Endothelial cell of umbilical vein (primary cell): ENCODE results near the gene TJP3. TPM values are rescaled to one million over a fixed set of nuclear protein-coding genes. Genes with fewer than 3 reads are reported as not detected.
A peak's percentile ranks its signal among the peaks of the same experiment; 100 is the strongest.

Experiments
- BruUV-seq: library from RNA; stranded (reverse); fragments of 400-500 nt; replicated peaks from 2 replicates; lab custom pipeline; 2021; lab: Mats Ljungman, UMichigan
- CTCF ChIA-PET: fragments of 300-600, 350-600 bp; sonication (Branson Sonifier 250); formaldehyde crosslinking; loops from one replicate; lab custom pipeline; 2021; ENCODE audit warnings: antibody characterized with exemption, inconsistent platforms; lab: Charles Lee
- POLR2A ChIA-PET: fragments of 300-600, 350-600 bp; sonication (Branson Sonifier 250); formaldehyde crosslinking; loops from one replicate; lab custom pipeline; 2021; ENCODE audit warnings: antibody characterized with exemption, inconsistent platforms; lab: Charles Lee
- DNase-seq: peaks from one replicate; pipeline ENCODE4 v3.0.0-alpha.2; 2011; ENCODE audit warnings: low read depth, low spot score
- FAIRE-seq: peaks from 2 replicates; lab custom pipeline; 2011; peaks lifted over from hg19 to GRCh38; lab: Jason Lieb, UNC
- H2AFZ ChIP-seq: 2 replicates; pipeline ENCODE4 v1.6.0; 2012; ENCODE audit warnings: low read depth, low read length, control low read depth, inconsistent platforms
- H3K27ac ChIP-seq: 2 replicates; pipeline ENCODE4 v1.5.1; 2011; ENCODE audit warnings: low read depth, mild to moderate bottlenecking, control low read depth, low read length, moderate library complexity; ENCODE audit not compliant: insufficient read depth
- H3K27me3 ChIP-seq, 2 experiments: 2 replicates each; pipeline versions ENCODE4 v1.6.0 to v1.6.1; 2011; ENCODE audit warnings: low read length in 2 of 2, mixed read lengths in 1 of 2; ENCODE audit not compliant: control insufficient read depth in 2 of 2, insufficient read depth in 2 of 2
- H3K36me3 ChIP-seq, 2 experiments: 2 replicates in 1 of 2; 3 replicates in 1 of 2; pipeline ENCODE4 v1.5.1; 2011; ENCODE audit warnings: low read length in 2 of 2, mild to moderate bottlenecking in 1 of 2, moderate library complexity in 1 of 2; ENCODE audit not compliant: control insufficient read depth in 2 of 2, insufficient read depth in 2 of 2; ENCODE audit errors: extremely low read depth in 1 of 2
- H3K4me1 ChIP-seq: 3 replicates; pipeline ENCODE4 v1.5.1; 2011; ENCODE audit warnings: mild to moderate bottlenecking, low read length; ENCODE audit not compliant: control insufficient read depth, insufficient read depth; ENCODE audit errors: extremely low read depth
- H3K4me2 ChIP-seq: 2 replicates; pipeline ENCODE4 v1.6.1; 2011; ENCODE audit warnings: low read length, control low read depth, mixed read lengths; ENCODE audit not compliant: insufficient read depth
- H3K4me3 ChIP-seq, 3 experiments: fragments of 200-600 bp in 1 of 3; sonication (generic), shearing (Covaris generic) in 1 of 3; replicated peaks in 1 of 3; 2 replicates each; pipeline ENCODE4 v1.5.1; 2011 to 2016; ENCODE audit warnings: control low read depth in 3 of 3, low read length in 3 of 3, mild to moderate bottlenecking in 2 of 3, inconsistent platforms in 1 of 3, low read depth in 1 of 3, moderate library complexity in 1 of 3; ENCODE audit not compliant: insufficient read depth in 1 of 3
- H3K79me2 ChIP-seq: 2 replicates; pipeline ENCODE4 v1.6.0; 2012; ENCODE audit warnings: low read length, inconsistent platforms; ENCODE audit not compliant: control insufficient read depth, insufficient read depth
- H3K9ac ChIP-seq: replicated peaks from 2 replicates; pipeline ENCODE3; 2011; ENCODE audit warnings: low read length, control low read depth; ENCODE audit not compliant: insufficient read depth; ENCODE audit errors: extremely low read depth
- H3K9me1 ChIP-seq: replicated peaks from 3 replicates; pipeline ENCODE4 v1.6.0; 2011; ENCODE audit warnings: mild to moderate bottlenecking, low read length; ENCODE audit not compliant: control insufficient read depth, insufficient read depth; ENCODE audit errors: extremely low read depth
- H3K9me3 ChIP-seq: replicated peaks from 2 replicates; pipeline ENCODE4 v1.5.1; 2012; ENCODE audit warnings: low read length, inconsistent platforms; ENCODE audit not compliant: control insufficient read depth, insufficient read depth
- H4K20me1 ChIP-seq: replicated peaks from 2 replicates; pipeline ENCODE3; 2011; ENCODE audit warnings: mild to moderate bottlenecking, low read length; ENCODE audit not compliant: control insufficient read depth, insufficient read depth; ENCODE audit errors: extremely low read depth
- CTCF ChIP-seq, 2 donors: IDR thresholded peaks; 1 replicate in 1 of 2; 2 replicates in 1 of 2; pipeline ENCODE4 v1.5.1; 2011; ENCODE audit warnings: low read length in 2 of 2, mild to moderate bottlenecking in 2 of 2, moderate library complexity in 2 of 2, control low read depth in 1 of 2, inconsistent platforms in 1 of 2, low read depth in 1 of 2; ENCODE audit not compliant: insufficient read depth in 1 of 2; ENCODE audit errors: extremely low read depth in 1 of 2
- EZH2 ChIP-seq: IDR thresholded peaks from 2 replicates; pipeline ENCODE4 v1.6.1; 2012; ENCODE audit warnings: borderline replicate concordance, low read depth, mild to moderate bottlenecking, moderate library complexity, low read length, inconsistent platforms; ENCODE audit not compliant: severe bottlenecking
- FOS ChIP-seq: IDR thresholded peaks from 2 replicates; pipeline ENCODE4 v1.6.1; 2011; ENCODE audit warnings: mild to moderate bottlenecking, low read length, moderate library complexity, borderline replicate concordance; ENCODE audit not compliant: insufficient read depth
- GATA2 ChIP-seq: IDR thresholded peaks from 2 replicates; pipeline ENCODE4 v1.7.0; 2011; ENCODE audit warnings: low read depth, mild to moderate bottlenecking, moderate library complexity, mixed read lengths, low read length; ENCODE audit not compliant: insufficient read length, insufficient read depth
- JUN ChIP-seq: IDR thresholded peaks from 2 replicates; pipeline ENCODE4 v1.6.1; 2011; ENCODE audit warnings: borderline replicate concordance, low read depth; ENCODE audit not compliant: insufficient read length, insufficient read depth
- MYC ChIP-seq: IDR thresholded peaks from one replicate; pipeline ENCODE4 v1.6.1; 2011; ENCODE audit warnings: mild to moderate bottlenecking, low read depth, low read length
- POLR2AphosphoS5 ChIP-seq: IDR thresholded peaks from 2 replicates; pipeline ENCODE4 v1.6.1; 2012; ENCODE audit warnings: low read depth, mild to moderate bottlenecking, control low read depth, low read length, moderate library complexity; ENCODE audit not compliant: insufficient read depth
- dilution Hi-C: fragments of 300-500 bp; cut with MboI; formaldehyde crosslinking; loops from one replicate; pipeline ENCODE4 v1.15.0; 2019; ENCODE audit warnings: low sequenced_read_pairs; ENCODE audit not compliant: extremely low pct_ligation_motif_present
- intact Hi-C: fragments of 100-400 bp; cut with micrococcal nuclease; formaldehyde crosslinking; loops from one replicate; pipeline ENCODE4 v1.10.0; 2022
- polyA plus RNA-seq, 4 experiments: library from polyadenylated mRNA; depleted of rRNA in 3 of 4; stranded (reverse) in 3 of 4; unstranded in 1 of 4; fragments of >200 nt; gene quantifications; 2 replicates each; pipeline versions ENCODE4 v1.2.1 to v1.2.3, GENCODE V29; 2011 to 2012; ENCODE audit warnings: missing spikeins in 1 of 4
- total RNA-seq: library from RNA; stranded (reverse); gene quantifications from 2 replicates; pipeline ENCODE4 v1.2.3, GENCODE V29; 2021
- TF ChIP-seq, protein P1 (sequence below): IDR thresholded peaks from 2 replicates; pipeline ENCODE4 v1.6.1; 2011; ENCODE audit not compliant: insufficient read depth, insufficient read length

Gene TJP3
- total and polyA plus RNA-seq, 2 donors (not counting 3 experiments of a cell fraction or from before 2014, with no cell fraction given) = 0.10 TPM; not detected in 1

- CTCF ChIA-PET = interaction anchor here (1.5 to 1.7 kb wide), 3 partner anchors 13 kb away, joined by 4 to 10 read pairs (median 4); no protein-coding TSS in a partner anchor
- no peaks in the 10 kb centered on the region for H3K27me3 ChIP-seq
- no TSS peak for BruUV-seq
- no peak for FAIRE-seq
- H3K27ac ChIP-seq = peak overlapping the region; percentile 90
- POLR2A ChIA-PET = no interaction called here
- dilution Hi-C loops = no loop called here
- no peak overlapping the region for H3K4me2 ChIP-seq
- no peak overlapping the region for H3K9ac ChIP-seq
- H3K4me3 ChIP-seq = no peak overlapping the region
- peaks cover 0 to 2% of the 10 kb centered on the region in 2 experiments for H3K36me3 ChIP-seq
- DNase-seq = no peak
- TF ChIP-seq EZH2 (no peak), JUN (no peak), CTCF (IDR thresholded peaks at IDR 0.05; ENCODE audit: extremely low read depth in 1 of 2, insufficient read depth in 1 of 2, low read depth in 1 of 2, low read length in 2 of 2) (peak in 1 of 2 donors; percentile 4), GATA2 (no peak), POLR2AphosphoS5 (no peak), MYC (no peak), FOS (no peak)
- TF ChIP-seq, protein P1, sequence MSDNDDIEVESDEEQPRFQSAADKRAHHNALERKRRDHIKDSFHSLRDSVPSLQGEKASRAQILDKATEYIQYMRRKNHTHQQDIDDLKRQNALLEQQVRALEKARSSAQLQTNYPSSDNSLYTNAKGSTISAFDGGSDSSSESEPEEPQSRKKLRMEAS = no peak
- no peaks in the 10 kb centered on the region for H4K20me1 ChIP-seq
- no peaks in the 10 kb centered on the region for H3K9me3 ChIP-seq
- peaks cover 15% of the 10 kb centered on the region for H3K79me2 ChIP-seq
- no peak overlapping the region for H2AFZ ChIP-seq
- peaks cover 15% of the 10 kb centered on the region for H3K4me1 ChIP-seq
- no peaks in the 10 kb centered on the region for H3K9me1 ChIP-seq
- intact Hi-C loops = no loop called here
These were observed 23.3 kb upstream of the TJP3 start for GRCh38 chr19:3684817-3685410.
